H1 (cell line): ENCODE data around the gene RNASE11. TPM values are rescaled to one million over a fixed set of nuclear protein-coding genes. Genes with fewer than 3 reads are reported as not detected.
A peak's percentile ranks its signal among the peaks of the same experiment; 100 is the strongest.

ENCODE experiments used
- CTCF ChIA-PET: fragments of 300-600 bp; sonication (Branson Sonifier 250); formaldehyde crosslinking; loops from one replicate; lab custom pipeline; 2021; ENCODE audit not compliant: partially characterized antibody; lab: Charles Lee
- POLR2A ChIA-PET: fragments of 300-600 bp; sonication (Branson Sonifier 250); formaldehyde crosslinking; loops from one replicate; lab custom pipeline; 2021; ENCODE audit warnings: inconsistent platforms; ENCODE audit not compliant: partially characterized antibody; lab: Charles Lee
- DNase-seq, 2 experiments: peaks; one replicate each; pipeline versions ENCODE4 v3.0.0 to v3.0.0-alpha.2; 2010 to 2022; ENCODE audit warnings: low spot score in 2 of 2, low read depth in 1 of 2, mixed read lengths in 1 of 2
- FAIRE-seq: peaks from 2 replicates; lab custom pipeline; 2011; peaks lifted over from hg19 to GRCh38; lab: Jason Lieb, UNC
- H2AFZ ChIP-seq: 2 replicates; pipeline ENCODE4 v1.8.1; 2012; ENCODE audit warnings: low read length, inconsistent platforms
- H2AK5ac ChIP-seq: 2 replicates; pipeline ENCODE4 v1.6.1; 2013; ENCODE audit warnings: low read depth, low read length
- H2BK120ac ChIP-seq: replicated peaks from 2 replicates; pipeline ENCODE3; 2013; ENCODE audit warnings: low read depth, low read length, inconsistent platforms
- H2BK12ac ChIP-seq: 2 replicates; pipeline ENCODE4 v1.6.1; 2013; ENCODE audit warnings: low read depth, low read length
- H2BK15ac ChIP-seq: 2 replicates; pipeline ENCODE4 v1.6.1; 2013; ENCODE audit warnings: low read length
- H2BK20ac ChIP-seq: 2 replicates; pipeline ENCODE4 v1.6.1; 2013; ENCODE audit warnings: low read length
- H2BK5ac ChIP-seq: 2 replicates; pipeline ENCODE4 v1.6.1; 2013; ENCODE audit warnings: low read depth, low read length
- H3K14ac ChIP-seq: 2 replicates; pipeline ENCODE4 v1.6.1; 2013; ENCODE audit warnings: inconsistent platforms; ENCODE audit not compliant: insufficient read length
- H3K18ac ChIP-seq: 2 replicates; pipeline ENCODE4 v1.6.1; 2013; ENCODE audit warnings: low read length; ENCODE audit errors: extremely low read depth
- H3K23ac ChIP-seq: 2 replicates; pipeline ENCODE4 v1.6.1; 2013; ENCODE audit warnings: inconsistent platforms; ENCODE audit not compliant: insufficient read length
- H3K23me2 ChIP-seq: 2 replicates; pipeline ENCODE4 v1.6.1; 2013; ENCODE audit warnings: low read depth, low read length
- H3K27ac ChIP-seq: 2 replicates; pipeline ENCODE4 v1.6.1; 2011; ENCODE audit warnings: low read depth, low read length, inconsistent platforms
- H3K27me3 ChIP-seq, 4 experiments: replicated peaks in 1 of 4; 1 replicate in 1 of 4; 2 replicates in 3 of 4; pipeline versions ENCODE4 v1.6.1 to v1.8.1; 2011 to 2013; ENCODE audit warnings: low read length in 3 of 4, mild to moderate bottlenecking in 3 of 4, inconsistent platforms in 2 of 4, mixed read lengths in 2 of 4, moderate library complexity in 1 of 4; ENCODE audit not compliant: control insufficient read depth in 3 of 4, insufficient read depth in 3 of 4; ENCODE audit errors: extremely low read depth in 1 of 4
- H3K36me3 ChIP-seq, 4 experiments: 2 replicates each; pipeline versions ENCODE4 v1.6.1 to v1.8.1; 2011 to 2013; ENCODE audit warnings: mild to moderate bottlenecking in 4 of 4, low read length in 3 of 4, moderate library complexity in 2 of 4, control low read depth in 1 of 4, inconsistent platforms in 1 of 4; ENCODE audit not compliant: insufficient read depth in 4 of 4, control insufficient read depth in 2 of 4
- H3K4ac ChIP-seq: replicated peaks from 2 replicates; pipeline ENCODE3; 2013; ENCODE audit warnings: low read length, low read depth, mixed read lengths, inconsistent platforms; ENCODE audit not compliant: insufficient read length
- H3K4me1 ChIP-seq, 4 experiments: replicated peaks in 1 of 4; 1 replicate in 1 of 4; 2 replicates in 3 of 4; pipeline versions ENCODE4 v1.6.1 to v1.8.1; 2011 to 2013; ENCODE audit warnings: low read length in 3 of 4, inconsistent platforms in 2 of 4, mixed read lengths in 1 of 4; ENCODE audit not compliant: insufficient read depth in 4 of 4, control insufficient read depth in 3 of 4
- H3K4me2 ChIP-seq, 2 experiments: 2 replicates each; pipeline versions ENCODE4 v1.6.1 to v1.8.1; 2011 to 2013; ENCODE audit warnings: low read depth in 2 of 2, low read length in 2 of 2, control low read depth in 1 of 2, inconsistent platforms in 1 of 2, mild to moderate bottlenecking in 1 of 2; ENCODE audit not compliant: insufficient read depth in 1 of 2
- H3K4me3 ChIP-seq, 4 experiments: fragments of 200-600, 300-600 bp in 1 of 4; sonication (generic), shearing (Covaris generic), sonication (Bioruptor Twin) in 1 of 4; 2 replicates each; pipeline versions ENCODE4 v1.5.1 to v1.8.1; 2011 to 2016; ENCODE audit warnings: low read length in 4 of 4, low read depth in 3 of 4, control low read depth in 2 of 4, inconsistent platforms in 2 of 4, mild to moderate bottlenecking in 2 of 4, mixed read lengths in 1 of 4, moderate library complexity in 1 of 4; ENCODE audit not compliant: insufficient read depth in 2 of 4; ENCODE audit errors: extremely low read depth in 1 of 4
- H3K56ac ChIP-seq: replicated peaks from 2 replicates; pipeline ENCODE3; 2013; ENCODE audit warnings: low read depth, mild to moderate bottlenecking, mixed read lengths, low read length, inconsistent platforms; ENCODE audit not compliant: insufficient read length
- H3K79me1 ChIP-seq: 2 replicates; pipeline ENCODE4 v1.6.1; 2013; ENCODE audit warnings: low read depth, low read length, control low read depth
- H3K79me2 ChIP-seq, 2 experiments: 2 replicates each; pipeline versions ENCODE4 v1.6.1 to v1.8.1; 2012 to 2013; ENCODE audit warnings: low read length in 2 of 2, mild to moderate bottlenecking in 2 of 2, inconsistent platforms in 1 of 2; ENCODE audit not compliant: insufficient read depth in 2 of 2, control insufficient read depth in 1 of 2
- H3K9ac ChIP-seq, 4 experiments: replicated peaks in 1 of 4; 1 replicate in 1 of 4; 2 replicates in 3 of 4; pipeline versions ENCODE4 v1.6.1 to v1.8.1; 2011 to 2013; ENCODE audit warnings: low read depth in 3 of 4, low read length in 3 of 4, control low read depth in 2 of 4, mild to moderate bottlenecking in 2 of 4, moderate library complexity in 2 of 4, inconsistent platforms in 1 of 4; ENCODE audit errors: extremely low read depth in 1 of 4
- H3K9me3 ChIP-seq, 2 experiments: 2 replicates each; pipeline versions ENCODE4 v1.6.1 to v1.8.1; 2012 to 2013; ENCODE audit warnings: mild to moderate bottlenecking in 2 of 2, moderate library complexity in 2 of 2, control low read depth in 1 of 2, inconsistent platforms in 1 of 2, low read depth in 1 of 2, low read length in 1 of 2, mixed read lengths in 1 of 2; ENCODE audit not compliant: insufficient read depth in 2 of 2
- H4K20me1 ChIP-seq, 2 experiments: replicated peaks in 1 of 2; 2 replicates each; pipeline versions ENCODE3 to v1.8.1; 2011 to 2013; ENCODE audit warnings: inconsistent platforms in 2 of 2, low read length in 2 of 2, mild to moderate bottlenecking in 1 of 2; ENCODE audit not compliant: insufficient read depth in 2 of 2, control insufficient read depth in 1 of 2
- H4K5ac ChIP-seq: 2 replicates; pipeline ENCODE4 v1.6.1; 2013; ENCODE audit warnings: low read length, low read depth, mixed read lengths, inconsistent platforms; ENCODE audit not compliant: insufficient read length
- H4K8ac ChIP-seq: 2 replicates; pipeline ENCODE4 v1.8.0; 2013; ENCODE audit warnings: mild to moderate bottlenecking, moderate library complexity, low read length, inconsistent platforms; ENCODE audit not compliant: insufficient read depth; ENCODE audit errors: extremely low read depth
- H4K91ac ChIP-seq: replicated peaks from 2 replicates; pipeline ENCODE3; 2013; ENCODE audit warnings: low read length, mixed read lengths, inconsistent platforms; ENCODE audit not compliant: insufficient read length
- ASH2L ChIP-seq: fragments of 200-600, 300-600 bp; sonication (generic); IDR thresholded peaks from one replicate; pipeline ENCODE4 v1.7.1; 2017; ENCODE audit warnings: low read length
- ZNF274 ChIP-seq: IDR thresholded peaks from 2 replicates; pipeline ENCODE4 v1.7.0; 2012; ENCODE audit warnings: low read length, borderline replicate concordance; ENCODE audit errors: extremely low read depth
- WGBS, 2 experiments: shearing (Covaris generic) in 1 of 2; methylation state at CpG; one replicate each; pipeline versions ENCODE4 v1.1.6 to v1.1.7; 2013 to 2015; ENCODE audit warnings: low lambda C conversion rate in 2 of 2, mixed read lengths in 2 of 2, inconsistent platforms in 1 of 2, low coverage in 1 of 2, missing lambda C conversion rate in 1 of 2; ENCODE audit not compliant: insufficient replicate concordance in 2 of 2, insufficient coverage in 1 of 2, insufficient read length in 1 of 2; ENCODE audit errors: extremely low coverage in 1 of 2, missing lambda C conversion rate in 1 of 2; 5-methylcytosine and 5-hydroxymethylcytosine counted together
- polyA plus RNA-seq, 7 experiments: library from polyadenylated mRNA; depleted of rRNA in 3 of 7; stranded (reverse) in 5 of 7; unstranded in 2 of 7; fragments of >200 nt in 5 of 7; fragments of 200-250 nt in 2 of 7; gene quantifications; 1 replicate in 5 of 7; 2 replicates in 1 of 7; 4 replicates in 1 of 7; pipeline versions ENCODE4 v1.2.1 to v1.2.3, GENCODE V29; 2011 to 2013; ENCODE audit warnings: missing spikeins in 2 of 7, mixed read lengths in 2 of 7
- total RNA-seq: library from RNA; stranded (reverse); fragmentation: NEBNext Ultra II Directional; extraction: Animal tissue kit (Norgen Biotek cat#: 25700); gene quantifications from 2 replicates; pipeline ENCODE4 v1.2.1, GENCODE V29; 2021

RNASE11 gene
- total and polyA plus RNA-seq, 2 of the 8 experiments (the other 6 are each of a cell fraction or from before 2014, with no cell fraction given): not detected

- Histone ChIP-seq H3K4me2 (no peak overlapping the region), H3K23me2 (no peaks in the 10 kb centered on the region), H3K4me3 (no peak overlapping the region), H2BK12ac (no peak overlapping the region), H2BK15ac (no peak overlapping the region), H2BK20ac (no peak overlapping the region), H4K8ac (no peak overlapping the region), H4K20me1 (no peaks in the 10 kb centered on the region), H2AK5ac (no peak overlapping the region), H3K79me1 (no peaks in the 10 kb centered on the region), H3K18ac (no peak overlapping the region), H4K5ac (no peak overlapping the region), H3K23ac (no peak overlapping the region), H3K4ac (no peak overlapping the region), H2BK5ac (no peak overlapping the region), H2AFZ (no peak overlapping the region), H3K27me3 (no peaks in the 10 kb centered on the region), H3K9ac (no peak overlapping the region), H3K27ac (no peak overlapping the region), H2BK120ac (no peak overlapping the region), H3K79me2 (no peaks in the 10 kb centered on the region), H3K36me3 (peaks cover 0 to 2% (median 0%) of the 10 kb centered on the region in 4 experiments; a peak in 2 of 8 replicates), H3K9me3 (peaks cover 16 to 17% of the 10 kb centered on the region in 2 experiments), H4K91ac (no peak overlapping the region), H3K14ac (no peak overlapping the region)
- CTCF ChIA-PET: interaction anchor here (1.5 to 2.2 kb wide), 4 partner anchors 15 to 81 kb away, joined by 3 to 9 read pairs (median 6); no protein-coding TSS in a partner anchor
- no peak for DNase-seq
- 90% methylated on average over 3 of the region's 3 CpGs; no CpG with 5 or more reads in 1 of the 2 experiments for WGBS, 2 experiments
- POLR2A ChIA-PET: interaction anchor here (1.3 kb wide), 1 partner anchor 226 kb away, joined by 4 read pairs; no protein-coding TSS in a partner anchor
- TF ChIP-seq ASH2L (no peak), ZNF274 (peak; percentile 29; the same call in 1 of the 2 replicates)
- TF ChIP-seq, all 59 proteins: peak for 1
- no peak for FAIRE-seq
- Histone ChIP-seq H3K56ac (no peak overlapping the region), H3K4me1 (peaks cover 0 to 4% (median 0%) of the 10 kb centered on the region in 4 experiments; a peak in 1 of 7 replicates)
Observed at GRCh38 chr14:20568393-20568792, 19.4 kb downstream of the RNASE11 start.
